Sciatic nerve (tissue), 1 donor: ENCODE results near the gene CNTNAP3. TPM values are rescaled to one million over a fixed set of nuclear protein-coding genes. Genes with fewer than 3 reads are reported as not detected.

Experiments used
- total RNA-seq: library from RNA; stranded (reverse); fragmentation: NEBNext Ultra II Directional; extraction: Animal tissue kit (Norgen Biotek cat#: 25700); gene quantifications from one replicate; pipeline ENCODE4 v1.2.1, GENCODE V29; 2021
- donor health status: DM: no; HTN: no; CAD: no.

CNTNAP3 gene
- total RNA-seq, 1 donor from 2014 or later, result 10.5 TPM

Other genes starting within 250 kb of the CNTNAP3 start
- gene SPATA31A1, start 67.5 kb upstream of the CNTNAP3 start, total RNA-seq, result not detected